ENCODE results near the gene USP54. TPM values are rescaled to one million over a fixed set of nuclear protein-coding genes. Genes with fewer than 3 reads are reported as not detected.

Gene USP54
- total and polyA plus RNA-seq, 9 of the 15 experiments (the other 6 are each of a cell fraction or from before 2014, with no cell fraction given): 3.8 to 40.1 (median 16.9) TPM

DNA sequence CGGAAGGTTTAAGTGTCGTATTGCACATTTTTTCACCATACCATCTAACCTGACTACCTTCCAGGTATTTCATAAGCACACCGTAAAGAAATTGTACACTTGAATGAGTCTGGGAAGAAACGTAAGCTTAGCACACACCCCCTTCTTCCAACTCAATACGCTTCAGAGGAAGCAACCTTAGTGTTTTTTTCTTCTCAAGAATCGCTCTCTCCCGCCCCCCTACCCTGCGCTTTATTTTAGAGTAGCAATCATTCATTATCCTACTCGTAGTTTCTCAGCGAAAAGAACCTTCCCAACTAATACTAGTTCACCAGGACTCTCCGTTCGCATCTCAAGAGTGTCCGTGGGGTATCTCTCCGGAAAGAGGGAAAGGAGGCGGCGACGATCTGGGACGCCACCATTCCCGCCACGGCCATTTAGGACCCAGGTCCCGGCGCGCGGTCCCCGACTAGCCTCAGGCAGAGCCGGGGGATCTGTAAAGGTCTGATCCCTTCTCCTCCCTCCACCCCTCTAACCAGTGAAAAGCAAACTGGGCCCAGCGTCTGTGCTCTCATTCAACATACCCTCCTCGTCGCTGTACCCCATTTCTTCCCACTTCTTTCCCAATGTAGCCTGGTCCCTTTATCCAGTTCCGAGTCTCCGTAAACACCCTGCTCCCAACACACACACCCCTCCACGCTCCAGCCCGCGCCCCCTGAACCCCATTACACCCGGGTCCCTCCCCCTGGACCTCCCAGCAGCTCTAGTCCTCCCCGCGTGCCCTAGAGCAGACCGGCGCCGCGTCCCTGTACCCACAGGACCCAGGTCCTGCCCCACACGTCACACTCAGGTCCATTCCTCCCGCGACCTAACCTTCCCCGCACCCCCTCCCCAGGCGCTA is 34.1 kb upstream of the USP54 start (continued):
- TF ChIP-seq, protein P1, sequence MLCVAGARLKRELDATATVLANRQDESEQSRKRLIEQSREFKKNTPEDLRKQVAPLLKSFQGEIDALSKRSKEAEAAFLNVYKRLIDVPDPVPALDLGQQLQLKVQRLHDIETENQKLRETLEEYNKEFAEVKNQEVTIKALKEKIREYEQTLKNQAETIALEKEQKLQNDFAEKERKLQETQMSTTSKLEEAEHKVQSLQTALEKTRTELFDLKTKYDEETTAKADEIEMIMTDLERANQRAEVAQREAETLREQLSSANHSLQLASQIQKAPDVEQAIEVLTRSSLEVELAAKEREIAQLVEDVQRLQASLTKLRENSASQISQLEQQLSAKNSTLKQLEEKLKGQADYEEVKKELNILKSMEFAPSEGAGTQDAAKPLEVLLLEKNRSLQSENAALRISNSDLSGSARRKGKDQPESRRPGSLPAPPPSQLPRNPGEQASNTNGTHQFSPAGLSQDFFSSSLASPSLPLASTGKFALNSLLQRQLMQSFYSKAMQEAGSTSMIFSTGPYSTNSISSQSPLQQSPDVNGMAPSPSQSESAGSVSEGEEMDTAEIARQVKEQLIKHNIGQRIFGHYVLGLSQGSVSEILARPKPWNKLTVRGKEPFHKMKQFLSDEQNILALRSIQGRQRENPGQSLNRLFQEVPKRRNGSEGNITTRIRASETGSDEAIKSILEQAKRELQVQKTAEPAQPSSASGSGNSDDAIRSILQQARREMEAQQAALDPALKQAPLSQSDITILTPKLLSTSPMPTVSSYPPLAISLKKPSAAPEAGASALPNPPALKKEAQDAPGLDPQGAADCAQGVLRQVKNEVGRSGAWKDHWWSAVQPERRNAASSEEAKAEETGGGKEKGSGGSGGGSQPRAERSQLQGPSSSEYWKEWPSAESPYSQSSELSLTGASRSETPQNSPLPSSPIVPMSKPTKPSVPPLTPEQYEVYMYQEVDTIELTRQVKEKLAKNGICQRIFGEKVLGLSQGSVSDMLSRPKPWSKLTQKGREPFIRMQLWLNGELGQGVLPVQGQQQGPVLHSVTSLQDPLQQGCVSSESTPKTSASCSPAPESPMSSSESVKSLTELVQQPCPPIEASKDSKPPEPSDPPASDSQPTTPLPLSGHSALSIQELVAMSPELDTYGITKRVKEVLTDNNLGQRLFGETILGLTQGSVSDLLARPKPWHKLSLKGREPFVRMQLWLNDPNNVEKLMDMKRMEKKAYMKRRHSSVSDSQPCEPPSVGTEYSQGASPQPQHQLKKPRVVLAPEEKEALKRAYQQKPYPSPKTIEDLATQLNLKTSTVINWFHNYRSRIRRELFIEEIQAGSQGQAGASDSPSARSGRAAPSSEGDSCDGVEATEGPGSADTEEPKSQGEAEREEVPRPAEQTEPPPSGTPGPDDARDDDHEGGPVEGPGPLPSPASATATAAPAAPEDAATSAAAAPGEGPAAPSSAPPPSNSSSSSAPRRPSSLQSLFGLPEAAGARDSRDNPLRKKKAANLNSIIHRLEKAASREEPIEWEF (CRISPR knock-in tag; IDR thresholded peaks at IDR 0.05): no peak
- TF ChIP-seq, protein P2, sequence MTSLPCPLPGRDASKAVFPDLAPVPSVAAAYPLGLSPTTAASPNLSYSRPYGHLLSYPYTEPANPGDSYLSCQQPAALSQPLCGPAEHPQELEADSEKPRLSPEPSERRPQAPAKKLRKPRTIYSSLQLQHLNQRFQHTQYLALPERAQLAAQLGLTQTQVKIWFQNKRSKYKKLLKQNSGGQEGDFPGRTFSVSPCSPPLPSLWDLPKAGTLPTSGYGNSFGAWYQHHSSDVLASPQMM (CRISPR knock-in tag; IDR thresholded peaks at IDR 0.05): no peak
- TF ChIP-seq TAF15 (IDR thresholded peaks at IDR 0.05; ENCODE audit: low read depth, low read length) (no peak), SUPT5H (IDR thresholded peaks at IDR 0.05) (no peak), GABPB2 (CRISPR knock-in tag; conservative IDR thresholded peaks at IDR 0.05) (no peak), BACH1 (tag; IDR thresholded peaks at IDR 0.05) (no peak), KLF1 (tag; IDR thresholded peaks at IDR 0.05) (no peak), ZNF699 (CRISPR knock-in tag; IDR thresholded peaks at IDR 0.05; ENCODE audit: insufficient replicate concordance) (no peak), CC2D1A (IDR thresholded peaks at IDR 0.05) (peak; percentile 65), YBX1 (IDR thresholded peaks at IDR 0.05) (no peak), EHMT2 (IDR thresholded peaks at IDR 0.05) (no peak), MTA2 (IDR thresholded peaks at IDR 0.05; ENCODE audit: low read depth) (peak; percentile 40; the same call in 1 of the 2 replicates), NFXL1 (CRISPR knock-in tag; IDR thresholded peaks at IDR 0.05) (no peak), NFIC (IDR thresholded peaks at IDR 0.05) (no peak), CBFA2T2 (conservative IDR thresholded peaks at IDR 0.05) (no peak), SRSF3 (IDR thresholded peaks at IDR 0.05; ENCODE audit: insufficient read depth, low read length) (no peak), STAT5B (CRISPR knock-in tag; IDR thresholded peaks at IDR 0.05) (no peak)
- TF ChIP-seq, protein P3, sequence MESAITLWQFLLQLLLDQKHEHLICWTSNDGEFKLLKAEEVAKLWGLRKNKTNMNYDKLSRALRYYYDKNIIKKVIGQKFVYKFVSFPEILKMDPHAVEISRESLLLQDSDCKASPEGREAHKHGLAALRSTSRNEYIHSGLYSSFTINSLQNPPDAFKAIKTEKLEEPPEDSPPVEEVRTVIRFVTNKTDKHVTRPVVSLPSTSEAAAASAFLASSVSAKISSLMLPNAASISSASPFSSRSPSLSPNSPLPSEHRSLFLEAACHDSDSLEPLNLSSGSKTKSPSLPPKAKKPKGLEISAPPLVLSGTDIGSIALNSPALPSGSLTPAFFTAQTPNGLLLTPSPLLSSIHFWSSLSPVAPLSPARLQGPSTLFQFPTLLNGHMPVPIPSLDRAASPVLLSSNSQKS (CRISPR knock-in tag; IDR thresholded peaks at IDR 0.05): no peak
- TF ChIP-seq, protein P4, sequence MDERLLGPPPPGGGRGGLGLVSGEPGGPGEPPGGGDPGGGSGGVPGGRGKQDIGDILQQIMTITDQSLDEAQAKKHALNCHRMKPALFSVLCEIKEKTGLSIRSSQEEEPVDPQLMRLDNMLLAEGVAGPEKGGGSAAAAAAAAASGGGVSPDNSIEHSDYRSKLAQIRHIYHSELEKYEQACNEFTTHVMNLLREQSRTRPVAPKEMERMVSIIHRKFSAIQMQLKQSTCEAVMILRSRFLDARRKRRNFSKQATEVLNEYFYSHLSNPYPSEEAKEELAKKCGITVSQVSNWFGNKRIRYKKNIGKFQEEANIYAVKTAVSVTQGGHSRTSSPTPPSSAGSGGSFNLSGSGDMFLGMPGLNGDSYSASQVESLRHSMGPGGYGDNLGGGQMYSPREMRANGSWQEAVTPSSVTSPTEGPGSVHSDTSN (CRISPR knock-in tag; IDR thresholded peaks at IDR 0.05; ENCODE audit: low read depth): no peak
- TF ChIP-seq, protein P4 (tag; conservative IDR thresholded peaks at IDR 0.05; ENCODE audit: low read depth): no peak

All from K562 (cell line).